HL-60/S4 (cell line): ENCODE data around the gene WASHC4.

Experiments used
- in situ Hi-C: fragments of 300-500 bp; cut with MboI; formaldehyde crosslinking; loops from 2 replicates; pipeline ENCODE4 v1.14.3; 2022; ENCODE audit warnings: low sequenced_read_pairs

The WASHC4 gene

DNA sequence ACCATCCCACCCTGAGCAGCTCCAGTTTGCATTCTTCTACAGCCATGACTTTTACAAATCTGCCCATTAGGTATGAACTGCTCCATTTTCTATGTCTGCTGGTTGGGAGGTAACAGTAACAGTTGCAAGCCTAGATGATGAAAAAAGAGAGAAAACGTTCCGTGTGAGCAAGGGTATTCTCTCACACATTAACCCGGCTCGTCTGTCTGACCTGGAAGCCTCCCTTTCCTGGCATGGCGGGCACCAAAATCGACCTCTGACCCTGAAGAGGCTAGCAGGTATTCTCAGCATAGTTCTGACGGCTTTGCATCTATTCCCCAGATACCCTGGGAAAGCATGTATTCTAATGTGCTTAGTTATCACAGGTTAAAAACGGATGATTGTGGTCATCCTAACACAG is 96.6 kb downstream of the WASHC4 start:
- in situ Hi-C loops, result no loop called here

- in situ Hi-C loops, result no loop called here
Measured at GRCh38 chr12:105204916-105205315, 97.4 kb downstream of the WASHC4 start.

DNA sequence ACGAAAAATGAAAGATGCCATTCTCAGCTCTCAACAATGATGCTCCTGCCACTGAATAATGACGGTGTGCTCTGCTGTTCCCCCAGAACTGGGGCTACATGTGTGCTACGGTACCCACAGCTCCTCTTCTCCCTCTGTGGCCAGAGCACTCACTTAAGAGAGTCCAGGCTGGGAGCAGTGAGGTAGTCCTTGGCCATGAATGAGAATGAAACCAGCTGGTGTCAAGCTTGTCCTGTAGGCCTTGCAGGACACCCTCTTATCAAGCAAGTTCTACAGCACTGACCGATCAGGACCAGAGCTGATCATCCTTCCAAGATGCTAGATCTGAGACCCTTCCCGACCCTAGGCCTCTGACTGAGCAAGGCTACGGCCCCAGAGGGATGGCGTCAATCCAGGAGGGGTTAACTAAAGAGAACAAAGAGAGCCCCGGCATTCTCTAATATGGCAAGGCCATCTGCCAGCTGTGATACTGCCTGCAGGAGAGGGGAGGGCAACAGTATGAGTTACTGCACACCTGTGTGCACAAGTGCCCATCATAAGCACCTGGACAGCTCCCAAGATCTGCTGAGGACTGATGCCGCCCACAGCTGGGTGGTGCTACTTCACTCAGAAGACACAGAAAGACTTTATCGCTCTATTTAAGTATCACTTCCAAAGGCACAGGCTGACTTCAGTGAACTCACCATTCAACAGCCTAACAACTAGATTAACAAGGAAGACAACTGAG is 98.0 kb downstream of the WASHC4 start:
- in situ Hi-C loops, result no loop called here

GRCh38 chr12:105206686-105207374 is 99.3 kb downstream of the WASHC4 start:
- in situ Hi-C loops, result no loop called here

DNA sequence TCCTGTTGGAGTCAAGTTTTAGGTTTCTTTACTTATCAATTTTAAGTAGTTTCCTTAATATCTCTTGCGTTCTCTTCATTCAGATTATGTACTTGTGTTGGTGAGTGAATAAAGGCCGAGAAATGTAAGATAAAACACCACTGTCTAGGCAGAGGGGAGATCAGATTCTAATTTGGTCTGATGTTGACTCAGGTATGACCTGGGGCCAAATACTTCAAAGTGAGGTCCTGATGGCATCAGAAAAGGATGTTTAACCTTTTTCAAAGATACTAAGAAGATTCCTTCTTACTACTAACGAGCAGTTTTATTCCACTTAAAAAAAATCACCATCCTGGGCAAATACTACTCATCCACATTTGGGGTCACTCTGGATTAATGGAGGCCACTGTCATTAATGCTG is 101.6 kb downstream of the WASHC4 start:
- in situ Hi-C loops, result no loop called here

DNA sequence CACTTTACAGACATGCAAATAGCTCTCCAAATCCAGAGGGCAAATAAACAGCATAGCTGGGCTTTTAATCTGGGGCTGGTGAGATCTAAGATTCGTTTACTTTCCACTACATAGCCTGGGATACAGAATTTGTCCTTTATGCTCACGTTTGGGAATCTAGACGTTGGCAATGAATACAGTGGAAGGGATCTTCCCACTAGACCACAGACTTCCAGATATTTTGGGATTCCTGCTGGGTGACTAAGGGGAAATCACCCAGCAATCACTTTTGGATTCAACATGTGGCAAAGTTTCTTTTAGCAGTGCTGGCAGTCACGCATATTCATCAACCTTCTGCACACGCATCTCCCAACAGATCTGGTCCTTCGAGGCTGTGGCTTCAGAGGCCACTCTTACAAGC is 104.9 kb downstream of the WASHC4 start:
- in situ Hi-C loops, result no loop called here

GRCh38 chr12:105214148-105214547 is 106.6 kb downstream of the WASHC4 start:
- in situ Hi-C loops, result no loop called here

GRCh38 chr12:105214670-105215375 is 107.3 kb downstream of the WASHC4 start:
- in situ Hi-C loops, result no loop called here

- in situ Hi-C loops, result no loop called here
Measured at GRCh38 chr12:105218434-105218833, 110.9 kb downstream of the WASHC4 start.
